GM18505 (cell line): ENCODE results near the gene WDR35.
A peak's percentile ranks its signal among the peaks of the same experiment; 100 is the strongest.

Experiments
- ATAC-seq: cut with Tn5 transposase; IDR thresholded peaks from one replicate; pipeline ENCODE4 v1.9.1; 2021; ENCODE audit not compliant: unreplicated experiment
- POLR2A ChIP-seq: IDR thresholded peaks from 4 replicates; pipeline ENCODE4 v1.6.1; 2011; ENCODE audit warnings: borderline replicate concordance; ENCODE audit not compliant: insufficient read depth, insufficient read length; ENCODE audit errors: extremely low read depth

The WDR35 gene

GRCh38 chr2:19987936-19988335 is 2.0 kb downstream of the WDR35 start:
- ATAC-seq, result peak; percentile 67

DNA sequence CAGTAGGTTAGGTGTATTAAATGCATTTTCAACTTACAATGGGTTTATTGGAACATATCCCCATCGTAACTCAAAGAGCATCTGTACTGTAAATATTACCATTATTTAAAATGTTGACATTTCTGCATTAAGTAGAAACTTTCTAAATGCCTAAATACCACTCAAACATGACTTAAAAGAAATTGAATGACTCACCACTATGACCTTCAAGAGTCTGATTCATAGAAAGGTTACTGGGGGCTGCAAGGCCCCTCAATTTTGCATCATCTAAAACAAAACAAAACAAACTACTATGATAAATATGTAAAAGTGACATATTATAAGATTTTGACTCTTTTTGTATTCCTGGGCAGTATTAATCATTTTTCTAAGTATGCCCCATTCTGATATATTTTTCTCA is 7.6 kb downstream of the WDR35 start:
- ATAC-seq, result no peak

More at GRCh38 chr2:19987936-19988335, 2.0 kb downstream of the WDR35 start:
- TF ChIP-seq POLR2A, result no peak

GRCh38 chr2:19979932-19980331 is 10.0 kb downstream of the WDR35 start:
- no peak for ATAC-seq
- no peak for TF ChIP-seq POLR2A

More for the DNA sequence above, 7.6 kb downstream of the WDR35 start:
- no peak for TF ChIP-seq POLR2A

DNA sequence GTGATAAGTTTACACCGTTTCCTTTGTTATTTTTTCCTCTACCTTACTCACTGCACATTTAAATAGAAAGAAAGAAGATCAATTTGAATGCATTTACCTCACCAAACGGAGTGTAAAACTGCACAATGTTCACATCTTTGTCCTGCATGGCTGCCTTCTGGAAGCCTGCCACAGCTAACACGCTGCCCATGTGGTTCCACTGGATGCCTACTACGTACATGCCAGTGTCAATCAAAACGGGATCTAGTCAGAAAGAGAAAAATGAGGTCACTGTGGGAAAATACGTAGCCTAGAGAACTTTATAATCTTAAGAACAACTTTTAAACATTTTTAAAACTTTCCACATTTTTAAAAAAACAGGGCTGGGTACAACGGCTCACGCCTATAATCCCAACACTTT is 16.4 kb downstream of the WDR35 start:
- no peak for TF ChIP-seq POLR2A
- ATAC-seq, result no peak

GRCh38 chr2:19971691-19972090 is 18.2 kb downstream of the WDR35 start:
- no peak for ATAC-seq
- no peak for TF ChIP-seq POLR2A

DNA sequence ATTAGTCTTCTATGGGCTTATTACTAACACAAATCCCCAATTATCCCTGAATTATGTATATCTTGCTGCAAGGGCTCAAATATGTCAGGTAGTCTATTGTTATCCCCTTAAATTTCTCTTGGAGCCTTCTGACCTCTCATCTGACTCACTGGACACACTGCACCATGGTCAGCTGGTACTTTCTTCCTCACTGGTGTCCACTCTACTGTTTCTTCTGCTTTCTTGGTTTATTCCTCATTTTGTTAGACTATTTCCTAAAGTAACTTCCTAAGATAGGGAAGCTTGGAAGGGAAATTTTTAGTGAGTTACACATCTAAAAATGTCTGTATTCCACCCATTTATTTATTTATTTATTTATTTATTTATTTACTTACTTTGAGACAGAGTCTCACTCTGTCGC is 26.5 kb downstream of the WDR35 start:
- ATAC-seq, result no peak
- no peak for TF ChIP-seq POLR2A

GRCh38 chr2:19955544-19956422 is 34.1 kb downstream of the WDR35 start:
- peak; percentile 82 for ATAC-seq
- no peak for TF ChIP-seq POLR2A

GRCh38 chr2:19949071-19949470 is 40.8 kb downstream of the WDR35 start:
- TF ChIP-seq POLR2A, result no peak
- no peak for ATAC-seq

DNA sequence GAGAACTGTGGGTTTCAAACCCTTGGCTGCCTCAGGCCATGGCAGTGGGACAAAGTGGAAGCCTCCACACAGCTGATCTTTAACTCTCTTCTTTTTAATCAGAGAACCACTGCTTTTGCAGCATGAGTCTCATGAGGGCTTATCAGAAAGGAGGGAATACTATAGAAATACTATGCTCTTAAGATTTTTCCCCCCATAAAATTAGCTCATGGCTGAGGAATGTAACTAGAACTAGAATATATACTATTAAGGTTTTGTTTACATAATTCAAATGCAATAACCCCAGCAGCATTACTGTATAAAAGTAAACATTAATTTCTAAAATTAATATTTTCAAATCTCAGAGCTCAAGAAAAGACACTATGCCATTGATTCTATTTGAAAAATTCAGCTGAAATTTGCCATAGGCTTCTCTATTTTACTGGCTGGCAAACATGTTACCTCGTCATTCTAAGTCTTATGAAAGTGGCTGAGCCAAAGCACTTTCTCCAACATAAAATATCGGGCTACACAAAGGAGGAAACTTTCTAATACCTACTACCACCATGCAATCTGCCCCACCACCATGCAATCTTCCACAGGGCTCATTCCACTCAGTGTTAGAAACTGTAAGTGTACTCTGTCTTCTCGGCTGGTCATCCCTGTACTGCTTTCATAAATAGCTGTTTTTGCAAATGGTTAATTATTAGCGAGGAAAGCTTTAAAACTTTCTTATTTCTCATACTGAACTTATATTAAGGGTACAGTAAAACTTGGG is 42.5 kb downstream of the WDR35 start:
- no peak for TF ChIP-seq POLR2A
- no peak for ATAC-seq

- TF ChIP-seq POLR2A, result no peak
- no peak for ATAC-seq
Observed at GRCh38 chr2:19944205-19944845, 45.6 kb downstream of the WDR35 start.

DNA sequence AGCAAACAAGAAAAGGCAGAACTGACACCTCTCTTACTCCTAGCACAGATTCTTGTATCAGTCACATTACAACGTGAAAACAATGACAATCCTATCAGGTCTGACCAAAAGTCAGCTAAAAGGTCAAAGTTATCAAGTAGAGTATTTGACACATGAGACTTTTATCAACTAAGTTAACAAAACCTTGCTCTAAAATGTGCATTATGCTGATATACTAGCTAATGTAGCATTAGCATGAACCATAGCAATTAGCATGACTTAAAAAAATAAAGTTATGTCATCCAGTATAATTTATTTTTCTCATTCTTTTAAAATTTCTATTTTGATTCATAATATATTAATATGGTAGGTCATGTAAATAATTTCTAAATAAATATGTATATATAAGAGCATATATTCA is 46.7 kb downstream of the WDR35 start:
- no peak for TF ChIP-seq POLR2A
- no peak for ATAC-seq

DNA sequence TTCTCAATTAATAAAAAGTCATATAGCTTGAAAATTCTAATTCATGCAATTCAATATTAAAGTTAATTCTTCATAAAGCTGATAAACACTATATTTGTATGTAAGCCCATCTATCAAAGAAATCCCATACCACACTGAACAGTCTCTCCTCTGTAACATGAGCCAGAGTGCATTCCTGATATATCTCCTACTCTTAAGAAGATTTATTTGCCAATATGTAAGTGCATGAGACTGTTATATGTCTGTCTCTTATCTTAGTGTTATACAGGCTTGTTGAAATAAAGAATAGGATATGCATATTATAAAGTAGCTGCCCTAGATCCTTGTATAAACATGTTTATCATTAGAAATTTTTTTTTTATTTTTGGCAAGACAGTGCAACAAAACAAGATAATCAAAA is 47.7 kb downstream of the WDR35 start:
- no peak for ATAC-seq
- TF ChIP-seq POLR2A, result no peak

DNA sequence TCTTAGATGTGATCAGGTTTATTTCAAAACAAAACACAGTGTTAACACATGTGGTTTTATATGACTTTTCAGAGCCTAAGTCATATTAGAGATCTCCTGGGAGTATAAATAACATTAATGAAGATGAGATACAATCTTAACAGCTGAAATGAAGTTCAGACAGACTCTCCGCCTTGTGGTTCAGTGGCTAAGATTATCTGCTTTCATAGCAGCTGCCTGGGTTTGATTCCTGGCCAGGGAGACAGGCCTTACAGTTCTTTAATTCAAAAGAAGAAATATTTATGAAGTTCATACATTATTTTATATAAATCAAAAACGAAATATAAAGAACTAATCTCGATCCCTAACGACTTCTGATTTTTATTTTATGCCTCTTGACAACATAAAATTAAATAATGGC is 52.9 kb downstream of the WDR35 start:
- TF ChIP-seq POLR2A, result no peak
- no peak for ATAC-seq
